NT2/D1 (cell line): ENCODE measurements around the gene DDX49.

Source experiments
- SUZ12 ChIP-seq: IDR thresholded peaks from 2 replicates; pipeline ENCODE4 v1.6.1; 2011; ENCODE audit not compliant: insufficient read length, insufficient read depth; ENCODE audit errors: extremely low read depth
- YY1 ChIP-seq: IDR thresholded peaks from 2 replicates; pipeline ENCODE4 v1.6.1; 2011; ENCODE audit not compliant: insufficient read length, insufficient read depth
- ZNF274 ChIP-seq: IDR thresholded peaks from 2 replicates; pipeline ENCODE4 v1.6.1; 2011; ENCODE audit warnings: mild to moderate bottlenecking, low read depth, low read length

- TF ChIP-seq YY1 (no peak), SUZ12 (no peak), ZNF274 (no peak)
These were observed 2.1 kb downstream of the DDX49 start for GRCh38 chr19:18921593-18921992.
